CD4-positive, alpha-beta T cell (primary cell): ENCODE results near the gene KCNK1. TPM values are rescaled to one million over a fixed set of nuclear protein-coding genes. Genes with fewer than 3 reads are reported as not detected.
"Not testable (repeated sequence)": the region's sequence is repeated elsewhere in the genome, so short reads cannot be mapped to it uniquely, and the experiment has no call there.

ENCODE experiments used
- ATAC-seq: fragments of 200-7000 bp; cut with Tn5 transposase; one replicate; pipeline ENCODE4 v1.10.0; 2022; ENCODE audit warnings: mild to moderate bottlenecking; ENCODE audit not compliant: poor library complexity
- CTCF ChIA-PET: fragments of 350-600 bp; sonication (Branson Sonifier 250); formaldehyde crosslinking; loops from one replicate; lab custom pipeline; 2021; ENCODE audit warnings: antibody characterized with exemption, inconsistent platforms; lab: Charles Lee
- POLR2A ChIA-PET: fragments of 350-600 bp; sonication (Branson Sonifier 250); formaldehyde crosslinking; loops from one replicate; lab custom pipeline; 2021; ENCODE audit warnings: antibody characterized with exemption, inconsistent platforms; lab: Charles Lee
- DNase-seq, 14 experiments: peaks; one replicate each; pipeline ENCODE4 v3.0.0-alpha.2; 2013 to 2020; ENCODE audit warnings: mixed read lengths in 2 of 14
- H3K27ac ChIP-seq, 2 donors: one replicate each; pipeline versions ENCODE4 v1.5.1 to v1.7.0; 2013; ENCODE audit warnings: low read length in 2 of 2, low read depth in 1 of 2, mild to moderate bottlenecking in 1 of 2
- H3K27me3 ChIP-seq, 2 experiments: 1 replicate in 1 of 2; 2 replicates in 1 of 2; pipeline versions ENCODE4 v1.6.1 to v1.7.0; 2013; ENCODE audit warnings: low read length in 2 of 2, control low read depth in 1 of 2, mild to moderate bottlenecking in 1 of 2, moderate library complexity in 1 of 2; ENCODE audit not compliant: insufficient read depth in 2 of 2, control insufficient read depth in 1 of 2
- H3K36me3 ChIP-seq: one replicate; pipeline ENCODE4 v1.6.1; 2013; ENCODE audit warnings: low read length, control low read depth; ENCODE audit not compliant: insufficient read depth
- H3K4me1 ChIP-seq: one replicate; pipeline ENCODE4 v1.6.1; 2013; ENCODE audit warnings: low read length, control low read depth; ENCODE audit not compliant: insufficient read depth
- H3K4me3 ChIP-seq: one replicate; pipeline ENCODE4 v1.5.1; 2013; ENCODE audit warnings: mild to moderate bottlenecking, low read length, moderate library complexity
- H3K9me3 ChIP-seq, 2 experiments: 1 replicate in 1 of 2; 2 replicates in 1 of 2; pipeline versions ENCODE4 v1.6.1 to v1.7.0; 2013; ENCODE audit warnings: low read length in 2 of 2, mild to moderate bottlenecking in 2 of 2, control low read depth in 1 of 2, moderate library complexity in 1 of 2; ENCODE audit not compliant: control insufficient read depth in 1 of 2, insufficient read depth in 1 of 2
- H3K27ac Mint-ChIP-seq: one replicate; pipeline ENCODE4 v1.8.0; 2020; ENCODE audit warnings: mixed read lengths
- H3K27me3 Mint-ChIP-seq: one replicate; pipeline ENCODE4 v1.8.0; 2021; ENCODE audit warnings: mixed read lengths
- H3K36me3 Mint-ChIP-seq: one replicate; pipeline ENCODE4 v1.8.0; 2021; ENCODE audit warnings: low read depth, mixed read lengths
- H3K4me1 Mint-ChIP-seq: one replicate; pipeline ENCODE4 v1.8.0; 2021; ENCODE audit warnings: low read depth, mixed read lengths
- H3K4me3 Mint-ChIP-seq: one replicate; pipeline ENCODE4 v1.8.0; 2020; ENCODE audit warnings: mild to moderate bottlenecking, mixed read lengths
- H3K9me3 Mint-ChIP-seq: one replicate; pipeline ENCODE4 v1.8.0; 2020; ENCODE audit warnings: mixed read lengths
- intact Hi-C, 2 experiments: fragments of 100-400 bp; cut with DNase I in 1 of 2; cut with micrococcal nuclease in 1 of 2; formaldehyde crosslinking; loops; one replicate each; pipeline versions ENCODE4 v1.15.1 to v1.9.0; 2023 to 2025; cut with DNase I, micrococcal nuclease
- total RNA-seq, 174 experiments: library from RNA in 2 of 174; stranded (reverse) in 2 of 174; gene quantifications; one replicate each; pipeline ENCODE4 v1.2.3 and lab custom pipeline; 2021 to 2026
- TF ChIP-seq, protein P1 (sequence below): fragments of 200-600 bp; IDR thresholded peaks from one replicate; pipeline ENCODE4 v1.8.0; 2022; ENCODE audit warnings: antibody characterized with exemption, mild to moderate bottlenecking

KCNK1 gene
- total RNA-seq, 2 experiments from 2014 or later, result not detected

DNA sequence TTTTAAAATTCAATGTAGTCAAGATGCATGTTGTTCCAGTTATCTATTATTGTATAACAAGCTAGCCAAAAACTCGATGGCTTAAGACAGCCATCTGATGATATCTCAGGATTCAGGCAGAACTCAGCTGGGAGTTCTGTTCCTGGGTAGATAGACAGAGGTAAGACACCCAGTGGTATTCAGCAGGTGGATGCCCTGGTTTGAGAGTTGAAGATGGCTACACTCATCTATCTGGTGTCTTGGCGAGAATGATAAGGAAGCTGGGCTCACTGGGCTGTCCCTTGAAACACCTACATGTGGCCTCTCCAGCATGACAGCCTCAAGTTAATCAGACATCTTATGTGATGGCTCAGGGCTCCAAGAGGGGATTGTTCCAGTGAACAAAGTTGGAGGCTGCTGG, 3.3 kb upstream of the KCNK1 start:
- ChIA-PET POLR2A (no interaction called here), CTCF (no interaction called here)
- Histone ChIP-seq H3K4me3 (no peak overlapping the region), H3K27ac (no peak overlapping the region), H3K36me3 (no peaks in the 10 kb centered on the region), H3K9me3 (peaks cover 0 to 7% of the 10 kb centered on the region in 2 experiments), H3K4me1 (peaks cover 4% of the 10 kb centered on the region), H3K27me3 (peaks cover 32 to 36% of the 10 kb centered on the region in 2 experiments)
- TF ChIP-seq, protein P1, sequence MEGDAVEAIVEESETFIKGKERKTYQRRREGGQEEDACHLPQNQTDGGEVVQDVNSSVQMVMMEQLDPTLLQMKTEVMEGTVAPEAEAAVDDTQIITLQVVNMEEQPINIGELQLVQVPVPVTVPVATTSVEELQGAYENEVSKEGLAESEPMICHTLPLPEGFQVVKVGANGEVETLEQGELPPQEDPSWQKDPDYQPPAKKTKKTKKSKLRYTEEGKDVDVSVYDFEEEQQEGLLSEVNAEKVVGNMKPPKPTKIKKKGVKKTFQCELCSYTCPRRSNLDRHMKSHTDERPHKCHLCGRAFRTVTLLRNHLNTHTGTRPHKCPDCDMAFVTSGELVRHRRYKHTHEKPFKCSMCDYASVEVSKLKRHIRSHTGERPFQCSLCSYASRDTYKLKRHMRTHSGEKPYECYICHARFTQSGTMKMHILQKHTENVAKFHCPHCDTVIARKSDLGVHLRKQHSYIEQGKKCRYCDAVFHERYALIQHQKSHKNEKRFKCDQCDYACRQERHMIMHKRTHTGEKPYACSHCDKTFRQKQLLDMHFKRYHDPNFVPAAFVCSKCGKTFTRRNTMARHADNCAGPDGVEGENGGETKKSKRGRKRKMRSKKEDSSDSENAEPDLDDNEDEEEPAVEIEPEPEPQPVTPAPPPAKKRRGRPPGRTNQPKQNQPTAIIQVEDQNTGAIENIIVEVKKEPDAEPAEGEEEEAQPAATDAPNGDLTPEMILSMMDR, result no peak
- no peak for DNase-seq
- Mint-ChIP-seq H3K36me3 (no peaks in the 10 kb centered on the region), H3K4me3 (no peak overlapping the region), H3K4me1 (no peaks in the 10 kb centered on the region), H3K27ac (no peak overlapping the region), H3K9me3 (no peaks in the 10 kb centered on the region), H3K27me3 (peaks cover 72% of the 10 kb centered on the region)
- ATAC-seq, result no peak
- intact Hi-C loops, result no loop called here

DNA sequence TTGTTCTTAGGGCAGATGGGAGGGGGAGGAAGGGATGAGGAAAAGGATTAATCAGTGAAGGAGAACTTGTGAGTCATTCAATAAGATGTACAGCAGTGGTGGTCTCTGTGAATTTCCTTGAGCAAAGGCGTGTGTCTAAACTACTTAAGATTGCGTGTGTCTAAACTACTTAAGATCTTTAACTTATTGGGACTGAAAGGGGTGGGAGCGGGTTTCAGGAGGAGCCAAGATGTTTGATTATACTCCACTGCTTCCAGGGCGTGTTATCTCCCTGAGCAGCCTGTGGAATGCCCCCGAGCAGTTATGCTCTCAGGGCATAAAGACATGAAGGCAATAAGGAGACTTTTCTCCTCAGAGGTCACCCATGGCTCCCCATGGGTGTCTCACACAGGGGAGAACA, 2.5 kb upstream of the KCNK1 start:
- H3K4me1 Mint-ChIP-seq, DNase-seq, H3K4me3 ChIP-seq, H3K9me3 Mint-ChIP-seq, H3K36me3 Mint-ChIP-seq, H3K4me3 Mint-ChIP-seq, H3K36me3 ChIP-seq, H3K4me1 ChIP-seq, POLR2A ChIA-PET, H3K27ac ChIP-seq, ATAC-seq, intact Hi-C loops, H3K9me3 ChIP-seq, H3K27ac Mint-ChIP-seq, CTCF ChIA-PET: not testable (repeated sequence)
- H3K27me3 ChIP-seq, result peaks cover 32 to 41% of the 10 kb centered on the region in 2 experiments
- peaks cover 80% of the 10 kb centered on the region for H3K27me3 Mint-ChIP-seq

DNA sequence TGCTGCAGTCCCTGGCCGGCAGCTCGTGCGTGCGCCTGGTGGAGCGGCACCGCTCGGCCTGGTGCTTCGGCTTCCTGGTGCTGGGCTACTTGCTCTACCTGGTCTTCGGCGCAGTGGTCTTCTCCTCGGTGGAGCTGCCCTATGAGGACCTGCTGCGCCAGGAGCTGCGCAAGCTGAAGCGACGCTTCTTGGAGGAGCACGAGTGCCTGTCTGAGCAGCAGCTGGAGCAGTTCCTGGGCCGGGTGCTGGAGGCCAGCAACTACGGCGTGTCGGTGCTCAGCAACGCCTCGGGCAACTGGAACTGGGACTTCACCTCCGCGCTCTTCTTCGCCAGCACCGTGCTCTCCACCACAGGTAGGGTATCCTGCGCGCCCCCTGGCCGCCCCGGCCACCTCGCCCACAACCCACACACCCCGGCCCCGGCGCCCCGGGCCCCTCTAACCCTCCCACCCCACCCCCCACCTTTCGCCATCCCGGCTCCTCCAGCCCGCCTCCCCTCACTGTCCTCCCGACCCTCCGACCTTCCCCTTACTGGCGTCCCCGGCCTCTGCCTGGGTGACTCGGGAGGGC, 352 bp downstream of the KCNK1 start:
- no peak for ATAC-seq
- TF ChIP-seq, protein P1, result no peak
- CTCF ChIA-PET, result no interaction called here

More for the DNA sequence above, 352 bp downstream of the KCNK1 start:
- Histone ChIP-seq H3K9me3 (peaks cover 0 to 7% of the 10 kb centered on the region in 2 experiments), H3K27me3 (peaks cover 32 to 45% of the 10 kb centered on the region in 2 experiments), H3K36me3 (no peaks in the 10 kb centered on the region), H3K27ac (no peak overlapping the region), H3K4me1 (peaks cover 4% of the 10 kb centered on the region), H3K4me3 (peak overlapping the region; percentile 39)
- Mint-ChIP-seq H3K4me1 (no peaks in the 10 kb centered on the region), H3K4me3 (no peak overlapping the region), H3K9me3 (no peaks in the 10 kb centered on the region), H3K27ac (no peak overlapping the region), H3K27me3 (peaks cover 81% of the 10 kb centered on the region), H3K36me3 (no peaks in the 10 kb centered on the region)
- POLR2A ChIA-PET, result no interaction called here
- peak in 1 of 14 experiments; percentile 9 for DNase-seq
- intact Hi-C loops, result no loop called here
